Spleen (tissue), 7 donors: Measurements from ENCODE around the gene COL27A1.

Experiments
- CTCF ChIP-seq, 11 experiments: fragments of 200-600 bp in 7 of 11; fragments of 450-650 bp in 4 of 11; sonication (generic) in 4 of 11; IDR thresholded peaks in 8 of 11; conservative IDR thresholded peaks in 3 of 11; 1 replicate in 7 of 11; 2 replicates in 4 of 11; pipeline versions ENCODE4 v1.4.0 to v1.8.0; 2016 to 2021; ENCODE audit warnings: antibody characterized with exemption in 11 of 11, inconsistent platforms in 4 of 11, mild to moderate bottlenecking in 1 of 11
- POLR2AphosphoS5 ChIP-seq, 3 donors: sonication (generic); formaldehyde crosslinking; IDR thresholded peaks; one replicate each; pipeline ENCODE4 v1.5.1; 2017; ENCODE audit warnings: antibody characterized with exemption in 3 of 3
- donor health status: DM: no; HTN: no; CAD: no; lungs with moderate emphysema.
- donor health status: DM: no; HTN: no; CAD: no.
- donor health status: DM: no; HTN: no; CAD: no.

DNA sequence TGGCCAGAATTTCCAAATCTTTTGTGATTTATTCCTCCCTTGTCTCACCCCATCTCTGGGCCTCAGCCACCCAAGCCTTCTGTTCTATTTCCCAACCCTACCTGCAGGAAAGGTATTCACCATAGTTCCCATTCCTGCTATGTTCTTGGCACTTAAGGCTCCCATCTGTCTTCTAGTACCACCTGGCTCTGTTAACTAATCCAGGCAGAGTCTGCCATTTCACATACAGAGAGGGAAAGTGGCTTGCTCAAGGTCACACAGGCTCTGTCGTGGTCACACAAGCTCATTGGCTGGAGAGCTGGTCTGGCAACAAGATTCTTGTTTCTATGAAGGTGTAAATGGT is 35.2 kb downstream of the COL27A1 start:
- TF ChIP-seq CTCF (IDR thresholded peaks at IDR 0.05 in 8 of 11, conservative IDR thresholded peaks at IDR 0.05 in 3 of 11) (no peak), POLR2AphosphoS5 (IDR thresholded peaks at IDR 0.05) (no peak)
